OCI-LY1 (cell line): ENCODE data around the gene ST6GALNAC3.

Source experiments
- H2AFZ ChIP-seq: fragments of 200-600 bp; sonication (generic), shearing (Covaris generic); 2 replicates; pipeline ENCODE4 v1.6.0; 2014; ENCODE audit warnings: antibody characterized with exemption, mild to moderate bottlenecking, low read length
- H3F3A ChIP-seq: fragments of 200-600 bp; sonication (generic), shearing (Covaris generic); 2 replicates; pipeline ENCODE4 v1.6.0; 2014; ENCODE audit warnings: mild to moderate bottlenecking, antibody characterized with exemption, low read length, moderate library complexity; ENCODE audit not compliant: insufficient read depth
- H3K27ac ChIP-seq: fragments of 200-600 bp; sonication (generic); 2 replicates; pipeline ENCODE4 v1.5.1; 2014; ENCODE audit warnings: low read length, mixed run types, mild to moderate bottlenecking, low read depth; ENCODE audit not compliant: poor library complexity, severe bottlenecking
- H3K27me3 ChIP-seq: fragments of 200-600 bp; sonication (generic); 2 replicates; pipeline ENCODE4 v1.6.0; 2014; ENCODE audit warnings: antibody characterized with exemption, mild to moderate bottlenecking, low read length, moderate library complexity; ENCODE audit not compliant: insufficient read depth
- H3K36me3 ChIP-seq: fragments of 200-600 bp; sonication (generic); 2 replicates; pipeline ENCODE4 v1.6.1; 2014; ENCODE audit warnings: mild to moderate bottlenecking, antibody characterized with exemption, low read length, moderate library complexity, mixed read lengths; ENCODE audit not compliant: insufficient read depth
- H3K4me1 ChIP-seq: fragments of 200-600 bp; sonication (generic); 2 replicates; pipeline ENCODE4 v1.5.1; 2014; ENCODE audit warnings: mild to moderate bottlenecking, low read length, moderate library complexity; ENCODE audit not compliant: insufficient read depth, severe bottlenecking
- H3K4me2 ChIP-seq: fragments of 200-600 bp; sonication (generic), shearing (Covaris generic); 2 replicates; pipeline ENCODE4 v1.6.1; 2014; ENCODE audit warnings: low read length
- H3K4me3 ChIP-seq: fragments of 200-600 bp; sonication (generic); 2 replicates; pipeline ENCODE4 v1.5.1; 2014; ENCODE audit warnings: low read length, low read depth, mild to moderate bottlenecking, mixed read lengths; ENCODE audit not compliant: poor library complexity, severe bottlenecking
- H3K79me2 ChIP-seq: fragments of 200-600 bp; shearing (Covaris generic); 2 replicates; pipeline ENCODE4 v1.6.1; 2016; ENCODE audit warnings: mixed run types, low read length, mixed read lengths; ENCODE audit not compliant: insufficient read depth
- H3K9ac ChIP-seq: fragments of 200-600 bp; sonication (generic), shearing (Covaris generic); 2 replicates; pipeline ENCODE4 v1.6.1; 2014; ENCODE audit warnings: mild to moderate bottlenecking, low read length, mixed read lengths
- H3K9me2 ChIP-seq: fragments of 200-600 bp; sonication (generic), shearing (Covaris generic); 2 replicates; pipeline ENCODE4 v1.6.1; 2014; ENCODE audit warnings: low read depth, mild to moderate bottlenecking, low read length, mixed read lengths
- H3K9me3 ChIP-seq: fragments of 200-600 bp; shearing (Covaris generic); 2 replicates; pipeline ENCODE4 v1.6.1; 2014; ENCODE audit warnings: low read length, mixed read lengths
- H4K20me1 ChIP-seq: fragments of 200-600 bp; sonication (generic), shearing (Covaris generic); 2 replicates; pipeline ENCODE4 v1.6.0; 2016; ENCODE audit warnings: mild to moderate bottlenecking, low read length; ENCODE audit not compliant: insufficient read depth
- EZH2 ChIP-seq: fragments of 200-600 bp; sonication (generic), shearing (Covaris generic); IDR thresholded peaks from 2 replicates; pipeline ENCODE4 v1.8.0; 2017; ENCODE audit warnings: borderline replicate concordance, mixed run types, mild to moderate bottlenecking, antibody characterized with exemption, low read length, moderate library complexity, mixed read lengths
- TF ChIP-seq, protein P1 (sequence below): fragments of 200-600 bp; sonication (generic), shearing (Covaris generic); IDR thresholded peaks from 2 replicates; pipeline ENCODE4 v1.5.1; 2017; ENCODE audit warnings: mild to moderate bottlenecking, antibody characterized with exemption, low read length, moderate library complexity, mixed read lengths

Gene ST6GALNAC3

GRCh38 chr1:76227621-76228020, 153.1 kb downstream of the ST6GALNAC3 start:
- Histone ChIP-seq H3K27ac (no peak overlapping the region), H3K36me3 (no peaks in the 10 kb centered on the region), H3K79me2 (no peaks in the 10 kb centered on the region), H3K9ac (no peak overlapping the region), H3K4me3 (no peak overlapping the region), H3K9me3 (no peaks in the 10 kb centered on the region), H4K20me1 (no peaks in the 10 kb centered on the region), H2AFZ (no peak overlapping the region), H3F3A (no peaks in the 10 kb centered on the region), H3K4me1 (no peaks in the 10 kb centered on the region), H3K27me3 (no peaks in the 10 kb centered on the region), H3K4me2 (no peak overlapping the region), H3K9me2 (no peaks in the 10 kb centered on the region)
- TF ChIP-seq EZH2, result no peak

- Histone ChIP-seq H3K27me3 (no peaks in the 10 kb centered on the region), H3K79me2 (no peaks in the 10 kb centered on the region), H3F3A (no peaks in the 10 kb centered on the region), H3K9me3 (no peaks in the 10 kb centered on the region), H2AFZ (no peak overlapping the region), H3K4me2 (no peak overlapping the region), H3K27ac (no peak overlapping the region), H3K4me1 (no peaks in the 10 kb centered on the region), H3K4me3 (no peak overlapping the region), H4K20me1 (no peaks in the 10 kb centered on the region), H3K9ac (no peak overlapping the region), H3K36me3 (no peaks in the 10 kb centered on the region), H3K9me2 (no peaks in the 10 kb centered on the region)
- TF ChIP-seq, protein P1, sequence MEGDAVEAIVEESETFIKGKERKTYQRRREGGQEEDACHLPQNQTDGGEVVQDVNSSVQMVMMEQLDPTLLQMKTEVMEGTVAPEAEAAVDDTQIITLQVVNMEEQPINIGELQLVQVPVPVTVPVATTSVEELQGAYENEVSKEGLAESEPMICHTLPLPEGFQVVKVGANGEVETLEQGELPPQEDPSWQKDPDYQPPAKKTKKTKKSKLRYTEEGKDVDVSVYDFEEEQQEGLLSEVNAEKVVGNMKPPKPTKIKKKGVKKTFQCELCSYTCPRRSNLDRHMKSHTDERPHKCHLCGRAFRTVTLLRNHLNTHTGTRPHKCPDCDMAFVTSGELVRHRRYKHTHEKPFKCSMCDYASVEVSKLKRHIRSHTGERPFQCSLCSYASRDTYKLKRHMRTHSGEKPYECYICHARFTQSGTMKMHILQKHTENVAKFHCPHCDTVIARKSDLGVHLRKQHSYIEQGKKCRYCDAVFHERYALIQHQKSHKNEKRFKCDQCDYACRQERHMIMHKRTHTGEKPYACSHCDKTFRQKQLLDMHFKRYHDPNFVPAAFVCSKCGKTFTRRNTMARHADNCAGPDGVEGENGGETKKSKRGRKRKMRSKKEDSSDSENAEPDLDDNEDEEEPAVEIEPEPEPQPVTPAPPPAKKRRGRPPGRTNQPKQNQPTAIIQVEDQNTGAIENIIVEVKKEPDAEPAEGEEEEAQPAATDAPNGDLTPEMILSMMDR, result no peak
- no peak for TF ChIP-seq EZH2
These were observed 154.9 kb downstream of the ST6GALNAC3 start for GRCh38 chr1:76229279-76230005.

DNA sequence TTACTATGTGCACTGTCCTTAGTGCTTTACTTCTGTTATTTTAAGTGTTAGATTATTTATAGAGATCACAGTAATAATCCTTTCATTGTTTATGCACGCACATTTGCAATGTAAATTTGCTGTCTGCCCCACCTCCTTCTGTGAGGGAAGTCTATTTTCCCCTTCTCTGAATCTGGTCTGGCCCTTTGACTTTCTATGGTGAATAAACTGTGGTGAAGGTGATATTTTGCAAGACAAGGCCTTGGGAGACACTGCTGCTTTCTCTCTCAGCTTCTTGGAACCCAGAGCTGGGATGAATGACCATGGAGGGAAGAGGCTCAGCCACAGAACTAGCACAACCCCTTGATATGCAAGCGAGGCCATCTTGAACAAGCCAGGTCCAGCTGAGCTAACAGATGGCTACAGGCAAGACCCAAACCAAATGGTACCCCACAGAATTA, 156.3 kb downstream of the ST6GALNAC3 start:
- Histone ChIP-seq H3K9me2 (no peaks in the 10 kb centered on the region), H3K4me3 (no peak overlapping the region), H3K4me1 (no peaks in the 10 kb centered on the region), H3K27me3 (no peaks in the 10 kb centered on the region), H3K27ac (no peak overlapping the region), H3K36me3 (no peaks in the 10 kb centered on the region), H3K9me3 (no peaks in the 10 kb centered on the region), H3K4me2 (no peak overlapping the region), H2AFZ (no peak overlapping the region), H3K9ac (no peak overlapping the region), H3K79me2 (no peaks in the 10 kb centered on the region), H4K20me1 (no peaks in the 10 kb centered on the region), H3F3A (no peaks in the 10 kb centered on the region)
- no peak for TF ChIP-seq EZH2
- TF ChIP-seq, protein P1, result no peak

DNA sequence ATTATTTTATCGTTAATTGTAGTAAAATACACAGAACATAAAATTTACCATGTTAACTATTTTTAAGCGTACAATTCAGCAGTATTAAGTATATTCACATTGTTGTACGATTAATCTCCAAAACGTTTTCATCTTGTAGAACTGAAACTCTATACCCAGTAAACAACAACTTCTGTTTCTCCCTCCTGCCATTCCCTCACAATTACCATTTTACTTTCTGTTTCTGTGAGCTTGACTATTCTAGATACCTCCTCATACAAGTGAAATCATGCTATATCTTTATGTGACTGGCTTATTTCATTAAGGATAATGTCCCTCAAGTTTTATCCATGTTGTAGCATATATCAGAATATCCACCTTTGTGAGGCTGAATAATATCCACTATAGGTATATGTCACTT, 156.8 kb downstream of the ST6GALNAC3 start:
- Histone ChIP-seq H3K27ac (no peak overlapping the region), H3K4me2 (no peak overlapping the region), H3K27me3 (no peaks in the 10 kb centered on the region), H3K9me3 (no peaks in the 10 kb centered on the region), H3K9me2 (no peaks in the 10 kb centered on the region), H3K4me1 (no peaks in the 10 kb centered on the region), H3K9ac (no peak overlapping the region), H4K20me1 (no peaks in the 10 kb centered on the region), H2AFZ (no peak overlapping the region), H3F3A (no peaks in the 10 kb centered on the region), H3K79me2 (no peaks in the 10 kb centered on the region), H3K36me3 (no peaks in the 10 kb centered on the region), H3K4me3 (no peak overlapping the region)
- TF ChIP-seq, protein P1, result no peak
- TF ChIP-seq EZH2, result no peak
